ENCODE measurements around the gene SEM1. TPM values are rescaled to one million over a fixed set of nuclear protein-coding genes. Genes with fewer than 3 reads are reported as not detected.

SEM1 gene
- total and polyA plus RNA-seq, 2 of the 8 experiments (the other 6 are each of a cell fraction or from before 2014, with no cell fraction given), result 20.8 to 75.3 TPM

DNA sequence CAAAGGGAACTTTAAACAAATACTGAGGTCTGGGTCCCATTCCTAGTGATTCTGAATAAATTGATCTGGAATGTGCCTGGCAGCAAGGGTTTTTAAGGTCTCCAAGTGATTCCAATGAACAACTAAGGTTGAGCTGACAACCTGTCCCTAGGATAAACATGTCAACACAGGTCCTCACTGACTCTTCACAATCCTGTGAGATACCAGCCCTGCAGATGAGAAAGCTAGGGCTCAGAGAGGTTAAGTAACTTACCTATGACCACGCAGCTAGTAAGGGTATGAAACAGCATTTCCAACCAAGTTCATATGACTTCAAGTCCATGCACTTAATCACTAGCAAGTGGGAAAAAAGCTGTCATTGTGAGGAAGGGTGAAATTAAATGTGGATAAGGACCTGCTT, 44.0 kb downstream of the SEM1 start:
- no peak overlapping the region for H2BK20ac ChIP-seq (ENCODE audit: low read length)
- TF ChIP-seq PHF8 (conservative IDR thresholded peaks at IDR 0.05; ENCODE audit: low read depth, low read length), result no peak
- H3K27ac ChIP-seq (ENCODE audit: low read depth, low read length), result no peak overlapping the region
- no peak overlapping the region for H2AFZ ChIP-seq (ENCODE audit: low read length)
- no peak overlapping the region for H3K9ac ChIP-seq (replicated peaks in 1 of 4; ENCODE audit: extremely low read depth in 1 of 4, low read depth in 3 of 4, low read length in 3 of 4)
- H4K91ac ChIP-seq (replicated peaks; ENCODE audit: insufficient read length, low read length), result no peak overlapping the region
- H3K18ac ChIP-seq (ENCODE audit: extremely low read depth, low read length), result no peak overlapping the region
- H4K20me1 ChIP-seq (replicated peaks in 1 of 2; ENCODE audit: control insufficient read depth in 1 of 2, insufficient read depth in 2 of 2, low read length in 2 of 2), result no peaks in the 10 kb centered on the region
- H3K23ac ChIP-seq (ENCODE audit: insufficient read length), result no peak overlapping the region
- no peak overlapping the region for H3K4ac ChIP-seq (replicated peaks; ENCODE audit: insufficient read length, low read depth, low read length)
- no peaks in the 10 kb centered on the region for H3K79me2 ChIP-seq (ENCODE audit: control insufficient read depth in 1 of 2, insufficient read depth in 2 of 2, low read length in 2 of 2)
- no peak overlapping the region for H3K14ac ChIP-seq (ENCODE audit: insufficient read length)
- H3K36me3 ChIP-seq (ENCODE audit: control insufficient read depth in 2 of 4, insufficient read depth in 4 of 4, low read length in 3 of 4), result no peaks in the 10 kb centered on the region
- DNase-seq (ENCODE audit: low read depth in 1 of 2, low spot score in 2 of 2), result no peak
- no peak overlapping the region for H2AK5ac ChIP-seq (ENCODE audit: low read depth, low read length)
- H4K5ac ChIP-seq (ENCODE audit: insufficient read length, low read depth, low read length), result no peak overlapping the region
- H3K23me2 ChIP-seq (ENCODE audit: low read depth, low read length), result no peaks in the 10 kb centered on the region
- no peak overlapping the region for H3K56ac ChIP-seq (replicated peaks; ENCODE audit: insufficient read length, low read depth, low read length)
- no peaks in the 10 kb centered on the region for H3K9me3 ChIP-seq (ENCODE audit: insufficient read depth in 2 of 2, low read depth in 1 of 2, low read length in 1 of 2)
- WGBS, 2 experiments (ENCODE audit: extremely low coverage in 1 of 2, insufficient coverage in 1 of 2, insufficient read length in 1 of 2, insufficient replicate concordance in 2 of 2, low coverage in 1 of 2, low lambda C conversion rate in 2 of 2, missing lambda C conversion rate in 1 of 2), result 95% methylated on average over 1 of the region's 1 CpG; no CpG with 5 or more reads in 1 of the 2 experiments
- no peaks in the 10 kb centered on the region for H3K27me3 ChIP-seq (replicated peaks in 1 of 4; ENCODE audit: control insufficient read depth in 3 of 4, extremely low read depth in 1 of 4, insufficient read depth in 3 of 4, low read length in 3 of 4)
- H3K4me2 ChIP-seq (ENCODE audit: insufficient read depth in 1 of 2, low read depth in 2 of 2, low read length in 2 of 2), result no peak overlapping the region
- no peak overlapping the region for H3K4me3 ChIP-seq (ENCODE audit: extremely low read depth in 1 of 4, insufficient read depth in 2 of 4, low read depth in 3 of 4, low read length in 4 of 4)
- H2BK120ac ChIP-seq (replicated peaks; ENCODE audit: low read depth, low read length), result no peak overlapping the region
- ChIA-PET CTCF (ENCODE audit: partially characterized antibody) (interaction anchor here (1.4 to 1.8 kb wide), 2 partner anchors 14 to 70 kb away, joined by 3 to 8 read pairs; no protein-coding TSS in a partner anchor), POLR2A (ENCODE audit: partially characterized antibody) (interaction anchor here (1.2 kb wide), 1 partner anchor 12 kb away, joined by 3 read pairs; no protein-coding TSS in a partner anchor)
- no peak for FAIRE-seq
- no peak overlapping the region for H2BK15ac ChIP-seq (ENCODE audit: low read length)
- no peak overlapping the region for H2BK5ac ChIP-seq (ENCODE audit: low read depth, low read length)
- no peak overlapping the region for H2BK12ac ChIP-seq (ENCODE audit: low read depth, low read length)
- H3K79me1 ChIP-seq (ENCODE audit: low read depth, low read length), result no peaks in the 10 kb centered on the region
- H4K8ac ChIP-seq (ENCODE audit: extremely low read depth, insufficient read depth, low read length), result no peak overlapping the region
- H3K4me1 ChIP-seq (replicated peaks in 1 of 4; ENCODE audit: control insufficient read depth in 3 of 4, insufficient read depth in 4 of 4, low read length in 3 of 4), result no peaks in the 10 kb centered on the region
